Measurements from ENCODE around the gene AKAP10.
"Not testable (repeated sequence)": the region's sequence is repeated elsewhere in the genome, so short reads cannot be mapped to it uniquely, and the experiment has no call there.

GRCh38 chr17:19890001-19890400, 87.6 kb downstream of the AKAP10 start:
- not testable (repeated sequence) for TF ChIP-seq CTCF (IDR thresholded peaks at IDR 0.05; ENCODE audit: low read depth, low read length); EZH2phosphoT487 (IDR thresholded peaks at IDR 0.05; ENCODE audit: low read depth)
